Fibroblast of lung (primary cell): ENCODE data around the gene BTBD9. TPM values are rescaled to one million over a fixed set of nuclear protein-coding genes. Genes with fewer than 3 reads are reported as not detected.

Experiments used
- DNase-seq, 2 donors: peaks; one replicate each; pipeline versions ENCODE4 v3.0.0 to v3.0.0-alpha.2; 2010; ENCODE audit warnings: low read depth in 2 of 2
- H2AFZ ChIP-seq: 2 replicates; pipeline ENCODE4 v1.5.1; 2012; ENCODE audit warnings: low read length, control low read depth, inconsistent platforms
- H3K27ac ChIP-seq: 2 replicates; pipeline ENCODE4 v1.5.1; 2011; ENCODE audit warnings: low read length, control low read depth; ENCODE audit not compliant: insufficient read depth
- H3K27me3 ChIP-seq: 2 replicates; pipeline ENCODE4 v1.5.1; 2011; ENCODE audit warnings: mild to moderate bottlenecking, low read length; ENCODE audit not compliant: control insufficient read depth, insufficient read depth
- H3K36me3 ChIP-seq: 2 replicates; pipeline ENCODE4 v1.5.1; 2011; ENCODE audit warnings: low read length; ENCODE audit not compliant: control insufficient read depth, insufficient read depth
- H3K4me1 ChIP-seq: 2 replicates; pipeline ENCODE4 v1.5.1; 2011; ENCODE audit warnings: low read length; ENCODE audit not compliant: control insufficient read depth, insufficient read depth; ENCODE audit errors: extremely low read depth
- H3K4me2 ChIP-seq: 2 replicates; pipeline ENCODE4 v1.5.1; 2011; ENCODE audit warnings: low read length, control low read depth; ENCODE audit not compliant: insufficient read depth; ENCODE audit errors: extremely low read depth
- H3K4me3 ChIP-seq, 4 experiments: fragments of 200-600 bp in 1 of 4; sonication (generic) in 1 of 4; replicated peaks in 1 of 4; 2 replicates each; pipeline ENCODE4 v1.5.1; 2011 to 2016; ENCODE audit warnings: low read length in 4 of 4, low read depth in 3 of 4, mild to moderate bottlenecking in 3 of 4, control low read depth in 2 of 4, inconsistent platforms in 1 of 4, mixed read lengths in 1 of 4; ENCODE audit not compliant: insufficient read depth in 1 of 4; ENCODE audit errors: control extremely low read depth in 1 of 4
- H3K79me2 ChIP-seq: 2 replicates; pipeline ENCODE4 v1.5.1; 2012; ENCODE audit warnings: mild to moderate bottlenecking, low read length, inconsistent platforms; ENCODE audit not compliant: control insufficient read depth, insufficient read depth
- H3K9ac ChIP-seq: 2 replicates; pipeline ENCODE4 v1.5.1; 2011; ENCODE audit warnings: mild to moderate bottlenecking, low read length, control low read depth; ENCODE audit not compliant: insufficient read depth
- H3K9me3 ChIP-seq: 2 replicates; pipeline ENCODE4 v1.5.1; 2012; ENCODE audit warnings: low read depth, low read length; ENCODE audit not compliant: control insufficient read depth, insufficient read depth
- H4K20me1 ChIP-seq: 2 replicates; pipeline ENCODE4 v1.5.1; 2011; ENCODE audit warnings: low read length; ENCODE audit not compliant: control insufficient read depth, insufficient read depth; ENCODE audit errors: extremely low read depth
- CTCF ChIP-seq, 2 donors: IDR thresholded peaks in 1 of 2; conservative IDR thresholded peaks in 1 of 2; 1 replicate in 1 of 2; 2 replicates in 1 of 2; pipeline ENCODE4 v1.5.1; 2011 to 2012; ENCODE audit warnings: low read length in 2 of 2, control low read depth in 1 of 2, inconsistent platforms in 1 of 2, low read depth in 1 of 2, mild to moderate bottlenecking in 1 of 2
- EZH2 ChIP-seq: IDR thresholded peaks from 2 replicates; pipeline ENCODE4 v1.5.1; 2012; ENCODE audit warnings: low read length, control low read depth, mild to moderate bottlenecking; ENCODE audit errors: missing control alignments
- polyA plus RNA-seq, 2 donors: library from polyadenylated mRNA; depleted of rRNA in 1 of 2; stranded (reverse) in 1 of 2; unstranded in 1 of 2; fragments of >200 nt; gene quantifications; 2 replicates each; pipeline ENCODE4 v1.2.1, GENCODE V29; 2011 to 2012; ENCODE audit warnings: missing spikeins in 1 of 2
- total RNA-seq: library from RNA; depleted of rRNA; stranded (reverse); fragments of >200 nt; gene quantifications from 2 replicates; pipeline ENCODE4 v1.2.1, GENCODE V29; 2014

The BTBD9 gene
- total and polyA plus RNA-seq, 2 donors (not counting 1 experiment from before 2014, with no cell fraction given): 7.7 to 13.4 TPM

DNA sequence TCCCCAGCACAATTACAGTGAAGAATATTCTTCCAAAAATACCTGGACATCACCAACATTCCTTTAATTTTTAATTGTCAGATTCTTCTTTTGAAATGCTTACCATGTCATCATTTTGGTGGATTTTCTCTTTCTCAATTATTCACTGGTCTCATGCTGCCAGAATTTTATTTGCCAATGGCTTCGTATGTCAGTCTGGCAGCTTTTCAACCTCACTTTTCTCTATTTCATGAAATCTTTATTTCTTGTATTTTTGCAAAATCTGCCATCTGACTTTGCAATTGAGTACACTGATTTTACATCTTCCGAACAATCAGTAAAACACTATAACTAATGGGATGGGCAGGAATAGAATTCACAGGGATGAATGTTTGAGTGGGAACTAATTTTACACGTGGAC lies 84.1 kb downstream of the BTBD9 start:
- Histone ChIP-seq H3K27ac (no peak overlapping the region), H2AFZ (no peak overlapping the region), H3K4me1 (peaks cover 3% of the 10 kb centered on the region), H3K4me2 (no peak overlapping the region), H3K27me3 (no peaks in the 10 kb centered on the region), H3K9ac (no peak overlapping the region), H4K20me1 (no peaks in the 10 kb centered on the region), H3K36me3 (no peaks in the 10 kb centered on the region), H3K9me3 (no peaks in the 10 kb centered on the region), H3K4me3 (no peak overlapping the region), H3K79me2 (no peaks in the 10 kb centered on the region)
- no peak for TF ChIP-seq CTCF (conservative IDR thresholded peaks at IDR 0.05 in 1 of 2, IDR thresholded peaks at IDR 0.05 in 1 of 2; ENCODE audit: low read depth in 1 of 2, low read length in 2 of 2)
- TF ChIP-seq EZH2: no peak
- no peak for DNase-seq

GRCh38 chr6:38554700-38555413 lies 84.9 kb downstream of the BTBD9 start:
- H3K9me3 ChIP-seq: no peaks in the 10 kb centered on the region
- no peak overlapping the region for H3K4me3 ChIP-seq
- no peak overlapping the region for H3K27ac ChIP-seq
- DNase-seq: peak; percentile 31 to 66
- H2AFZ ChIP-seq: no peak overlapping the region
- no peak overlapping the region for H3K9ac ChIP-seq
- peaks cover 3% of the 10 kb centered on the region for H3K4me1 ChIP-seq
- TF ChIP-seq CTCF (conservative IDR thresholded peaks at IDR 0.05 in 1 of 2, IDR thresholded peaks at IDR 0.05 in 1 of 2; ENCODE audit: low read depth in 1 of 2, low read length in 2 of 2) (no peak), EZH2 (no peak)
- peak overlapping the region; percentile 27 for H3K4me2 ChIP-seq
- no peaks in the 10 kb centered on the region for H3K36me3 ChIP-seq
- no peaks in the 10 kb centered on the region for H4K20me1 ChIP-seq
- no peaks in the 10 kb centered on the region for H3K79me2 ChIP-seq
- no peaks in the 10 kb centered on the region for H3K27me3 ChIP-seq

GRCh38 chr6:38554014-38554413 lies 85.7 kb downstream of the BTBD9 start:
- Histone ChIP-seq H3K27me3 (no peaks in the 10 kb centered on the region), H3K36me3 (no peaks in the 10 kb centered on the region), H4K20me1 (no peaks in the 10 kb centered on the region), H3K9ac (no peak overlapping the region), H3K4me3 (no peak overlapping the region), H3K4me2 (no peak overlapping the region), H2AFZ (no peak overlapping the region), H3K27ac (no peak overlapping the region), H3K4me1 (peaks cover 3% of the 10 kb centered on the region), H3K79me2 (no peaks in the 10 kb centered on the region), H3K9me3 (no peaks in the 10 kb centered on the region)
- DNase-seq: no peak
- TF ChIP-seq CTCF (conservative IDR thresholded peaks at IDR 0.05 in 1 of 2, IDR thresholded peaks at IDR 0.05 in 1 of 2; ENCODE audit: low read depth in 1 of 2, low read length in 2 of 2): no peak
- no peak for TF ChIP-seq EZH2
